GM13976 (cell line): Measurements from ENCODE around the gene VAPB.

Source experiments
- DNase-seq: peaks from one replicate; pipeline ENCODE4 v3.0.0; 2012; ENCODE audit warnings: low spot score
- in situ Hi-C: fragments of 300-500 bp; cut with MboI; formaldehyde crosslinking; loops from one replicate; pipeline ENCODE4 v1.12.0; 2022; ENCODE audit warnings: low sequenced_read_pairs, mixed read lengths, inconsistent platforms; ENCODE audit not compliant: unreplicated experiment
- TF ChIP-seq, protein P1 (sequence below): IDR thresholded peaks from 2 replicates; pipeline ENCODE4 v1.5.1; 2012; ENCODE audit warnings: borderline replicate concordance, mild to moderate bottlenecking; ENCODE audit not compliant: insufficient read depth; ENCODE audit errors: extremely low read depth, missing control alignments, control extremely low read depth

VAPB gene

DNA sequence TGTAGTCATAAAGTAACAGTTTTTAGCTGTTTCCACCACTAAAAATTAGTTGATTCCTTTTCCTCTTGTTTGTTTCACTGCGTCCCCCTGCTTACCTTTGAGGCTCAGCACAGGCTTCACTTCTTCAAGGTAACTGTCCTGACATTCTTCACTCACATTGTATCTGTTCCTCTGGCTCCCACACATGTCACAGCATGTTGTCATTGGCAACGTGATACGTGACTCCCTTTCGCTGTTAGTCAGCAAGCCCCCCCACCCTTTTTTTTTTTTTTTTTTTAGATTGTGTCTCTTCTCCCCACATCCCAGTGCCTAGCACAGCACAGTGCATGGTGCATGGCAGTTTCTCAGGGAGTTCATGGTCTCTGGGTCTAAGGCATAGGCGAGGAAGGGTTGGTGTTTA, 13.3 kb downstream of the VAPB start:
- no peak for DNase-seq
- TF ChIP-seq, protein P1, sequence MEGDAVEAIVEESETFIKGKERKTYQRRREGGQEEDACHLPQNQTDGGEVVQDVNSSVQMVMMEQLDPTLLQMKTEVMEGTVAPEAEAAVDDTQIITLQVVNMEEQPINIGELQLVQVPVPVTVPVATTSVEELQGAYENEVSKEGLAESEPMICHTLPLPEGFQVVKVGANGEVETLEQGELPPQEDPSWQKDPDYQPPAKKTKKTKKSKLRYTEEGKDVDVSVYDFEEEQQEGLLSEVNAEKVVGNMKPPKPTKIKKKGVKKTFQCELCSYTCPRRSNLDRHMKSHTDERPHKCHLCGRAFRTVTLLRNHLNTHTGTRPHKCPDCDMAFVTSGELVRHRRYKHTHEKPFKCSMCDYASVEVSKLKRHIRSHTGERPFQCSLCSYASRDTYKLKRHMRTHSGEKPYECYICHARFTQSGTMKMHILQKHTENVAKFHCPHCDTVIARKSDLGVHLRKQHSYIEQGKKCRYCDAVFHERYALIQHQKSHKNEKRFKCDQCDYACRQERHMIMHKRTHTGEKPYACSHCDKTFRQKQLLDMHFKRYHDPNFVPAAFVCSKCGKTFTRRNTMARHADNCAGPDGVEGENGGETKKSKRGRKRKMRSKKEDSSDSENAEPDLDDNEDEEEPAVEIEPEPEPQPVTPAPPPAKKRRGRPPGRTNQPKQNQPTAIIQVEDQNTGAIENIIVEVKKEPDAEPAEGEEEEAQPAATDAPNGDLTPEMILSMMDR = no peak
- in situ Hi-C loops = no loop called here

DNA sequence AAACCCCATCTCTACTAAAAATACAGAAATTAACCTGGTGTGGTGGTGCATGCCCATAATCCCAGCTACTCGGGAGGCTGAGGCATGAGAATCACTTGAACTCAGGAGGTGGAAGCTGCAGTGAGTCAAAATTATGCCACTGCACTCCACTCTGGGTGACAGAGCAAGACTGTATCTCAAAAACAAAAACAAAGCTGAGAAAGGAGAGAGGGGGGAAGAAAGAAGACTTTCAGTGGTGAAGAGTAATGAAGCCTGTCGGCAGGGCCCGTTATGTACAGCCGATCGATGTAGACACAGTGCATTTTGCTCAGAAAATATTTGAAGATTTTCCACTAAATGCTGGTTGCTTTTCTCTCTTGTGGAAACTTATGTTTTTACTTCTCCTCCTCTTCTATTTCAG, 13.8 kb downstream of the VAPB start:
- TF ChIP-seq, protein P1 = no peak
- no peak for DNase-seq
- in situ Hi-C loops = no loop called here

DNA sequence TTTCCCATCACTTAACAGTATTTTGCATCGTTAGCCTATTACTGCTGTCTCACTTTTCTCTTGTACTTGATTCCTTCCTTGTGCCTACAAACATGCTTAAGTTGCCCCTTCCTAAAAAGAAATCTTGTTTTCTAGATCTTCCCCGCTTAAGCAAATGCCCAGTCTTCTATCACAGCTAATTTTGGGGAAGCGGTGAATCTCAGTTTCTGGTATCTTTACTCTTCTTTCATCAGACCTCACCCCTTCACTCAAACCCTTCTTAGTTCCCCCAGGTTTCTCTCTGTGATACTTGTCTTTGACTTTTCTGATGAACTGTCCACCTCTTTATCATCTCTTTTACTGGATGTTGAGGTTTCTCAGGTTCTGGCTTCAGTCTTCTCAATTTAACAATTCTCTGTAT, 14.2 kb downstream of the VAPB start:
- no peak for DNase-seq
- in situ Hi-C loops = no loop called here
- TF ChIP-seq, protein P1 = no peak

DNA sequence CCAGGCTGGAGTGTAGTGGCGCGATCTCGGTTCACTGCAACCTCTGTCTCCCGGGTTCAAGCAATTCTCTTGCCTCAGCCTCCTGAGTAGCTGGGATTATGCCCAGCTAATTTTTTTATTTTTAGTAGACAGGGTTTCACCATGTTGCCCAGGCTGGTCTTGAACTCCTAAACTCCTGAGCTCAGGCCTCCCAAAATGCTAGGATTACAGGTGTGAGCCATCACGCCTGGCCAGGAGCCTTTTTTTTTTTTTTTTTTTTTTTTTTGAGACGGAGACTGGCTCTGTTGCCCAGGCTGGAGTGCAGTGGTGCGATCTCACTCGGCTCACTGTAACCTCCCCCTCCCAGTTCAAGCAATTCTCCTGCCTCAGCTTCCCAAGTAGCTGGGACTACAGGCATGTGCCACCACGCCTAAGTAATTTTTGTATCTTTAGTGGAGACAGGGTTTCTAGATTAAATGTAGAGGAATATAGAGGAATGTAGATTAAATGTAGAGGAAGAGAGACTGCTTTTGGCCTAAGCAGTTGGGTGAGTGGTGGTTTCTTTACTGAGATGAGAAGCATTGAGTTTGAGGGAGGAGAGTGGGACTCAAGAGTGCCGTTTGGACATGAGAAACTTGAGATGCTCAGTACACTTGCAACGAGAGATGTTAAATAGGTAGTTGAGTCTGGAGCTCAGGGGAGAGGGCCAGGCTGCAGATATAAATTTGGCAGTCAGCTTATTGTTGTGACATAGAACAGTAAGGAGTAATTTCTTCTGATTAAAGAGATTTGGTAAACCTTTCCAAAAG, 16.7 kb downstream of the VAPB start:
- in situ Hi-C loops = no loop called here
- no peak for DNase-seq
- TF ChIP-seq, protein P1 = no peak

DNA sequence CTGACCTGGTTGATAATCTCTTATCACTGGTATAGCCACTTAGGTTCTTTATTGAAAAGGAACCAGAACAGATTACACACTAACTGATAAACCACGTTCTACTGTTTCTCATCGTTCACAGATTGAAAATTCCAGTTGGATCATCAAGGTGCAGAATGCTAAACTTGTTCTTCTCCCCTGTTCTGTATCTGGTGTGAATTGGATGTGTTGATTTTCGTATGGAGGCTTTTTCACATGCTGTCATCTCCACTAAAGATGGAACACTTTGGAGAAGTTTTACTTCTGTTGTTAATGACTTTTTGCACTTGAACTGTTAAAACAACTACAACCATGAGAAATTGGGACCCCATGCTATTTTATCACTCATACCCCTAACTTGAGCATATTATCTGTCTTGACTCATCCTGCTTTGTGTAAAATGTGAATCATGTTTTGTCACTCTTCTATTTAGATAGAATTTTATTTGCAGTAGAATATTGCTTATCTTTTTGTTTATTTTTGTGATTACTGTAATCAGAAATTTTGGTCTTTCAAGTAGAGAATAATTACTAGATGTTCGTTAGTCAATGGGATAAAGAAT, 17.5 kb downstream of the VAPB start:
- TF ChIP-seq, protein P1 = no peak
- in situ Hi-C loops = no loop called here
- DNase-seq = no peak

DNA sequence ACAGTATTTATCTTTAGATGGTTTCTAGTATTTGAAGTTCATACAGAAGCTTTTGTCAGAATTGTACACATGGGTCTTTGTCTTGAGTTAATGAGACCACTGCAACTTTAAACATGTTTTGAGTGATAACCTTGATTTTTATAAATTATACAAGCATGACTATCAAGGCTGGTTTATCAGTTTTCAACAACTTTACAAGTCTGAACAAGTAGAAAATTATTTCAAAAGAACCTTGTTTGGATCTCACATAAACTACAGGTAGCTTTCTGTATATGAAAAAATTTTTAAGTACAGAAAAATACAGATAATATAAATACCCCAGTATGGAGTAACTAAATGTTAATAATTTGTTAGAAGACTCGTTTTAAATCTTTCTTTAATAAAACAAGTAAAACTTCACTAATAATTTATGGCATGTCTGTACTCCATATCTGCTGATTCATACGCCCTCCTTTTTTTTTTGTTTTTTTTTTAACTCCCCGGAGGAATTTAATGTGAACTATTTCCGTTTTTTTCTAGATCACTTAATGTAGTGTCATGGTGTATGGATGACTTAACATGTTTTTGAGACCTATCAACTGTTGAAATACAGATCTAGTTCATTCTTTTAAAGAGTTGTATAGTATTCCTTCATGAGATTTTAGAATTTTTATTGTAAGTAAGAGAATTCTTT, 18.3 kb downstream of the VAPB start:
- in situ Hi-C loops = no loop called here
- TF ChIP-seq, protein P1 = no peak
- no peak for DNase-seq
